SK-MEL-5 (cell line): ENCODE measurements around the gene VASP. TPM values are rescaled to one million over a fixed set of nuclear protein-coding genes. Genes with fewer than 3 reads are reported as not detected.

Source experiments
- DNase-seq: peaks from one replicate; pipeline ENCODE4 v3.0.0-alpha.2; 2016; ENCODE audit warnings: low read depth, low spot score
- in situ Hi-C: cut with HindIII; loops from 2 replicates; pipeline ENCODE4 v1.10.0; 2016; ENCODE audit warnings: low sequenced_read_pairs, high pct_unique_total_duplicates, low pct_unique_long_range_greater_than_20kb
- total RNA-seq: library from RNA; depleted of rRNA; stranded (reverse); fragments of >200 nt; shearing (Covaris generic); gene quantifications from 2 replicates; pipeline ENCODE4 v1.2.3, GENCODE V29; 2014

The VASP gene
- total RNA-seq, 1 experiment from 2014 or later: 44.1 TPM

DNA sequence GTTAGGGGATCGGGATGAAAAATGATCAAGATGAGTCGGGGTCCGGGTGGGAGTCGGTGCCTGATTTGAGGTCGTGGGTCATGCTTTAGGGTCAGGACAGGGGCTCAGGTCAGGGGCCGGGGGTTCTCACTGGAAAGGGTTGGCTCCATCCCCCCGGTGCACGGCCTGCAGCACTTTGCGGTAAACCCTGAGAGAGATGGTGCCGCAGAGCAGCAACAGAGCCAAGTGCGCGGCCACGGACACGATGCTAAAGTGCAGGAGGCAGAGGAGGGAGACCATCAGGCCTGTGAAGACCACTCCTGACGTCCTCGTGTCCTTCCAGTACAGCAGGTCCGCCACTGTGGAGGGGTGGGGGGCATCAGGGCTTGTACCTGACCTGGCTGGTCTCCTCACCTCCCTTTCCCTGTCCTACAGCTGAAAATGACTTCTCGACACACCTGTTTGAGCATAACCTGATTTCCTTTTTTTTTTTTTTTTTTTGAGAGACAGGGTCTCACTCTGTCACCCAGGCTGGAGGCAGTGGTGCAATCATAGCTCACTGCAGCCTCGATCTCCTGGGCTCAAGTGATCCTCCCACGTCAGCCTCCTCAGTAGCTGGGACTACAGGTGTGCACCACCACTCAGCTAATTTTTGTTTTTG lies 17.9 kb upstream of the VASP start:
- in situ Hi-C loops: no loop called here
- no peak for DNase-seq

DNA sequence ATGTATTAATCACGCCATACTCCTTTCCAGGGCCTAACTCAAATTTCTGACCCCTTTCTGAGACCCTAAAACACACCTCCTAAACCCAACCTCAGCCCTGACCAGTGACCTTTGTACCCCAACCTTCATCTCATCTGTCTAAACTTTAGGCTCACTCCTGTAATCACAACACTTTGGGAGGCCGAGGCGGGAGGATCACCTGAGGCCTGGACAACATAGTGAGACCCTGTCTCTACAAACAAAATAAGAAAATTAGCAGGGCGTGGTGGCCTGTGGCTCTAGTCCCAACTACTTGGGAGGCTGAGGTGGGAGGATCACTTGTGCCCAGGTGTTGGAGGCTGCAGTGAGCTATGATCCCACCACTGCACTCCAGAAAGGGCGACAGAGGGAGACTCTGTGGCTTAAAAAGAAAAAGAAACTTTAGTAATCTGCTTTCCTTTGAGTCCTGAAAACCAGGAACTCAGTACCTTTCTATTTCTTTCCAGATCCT lies 15.1 kb upstream of the VASP start:
- in situ Hi-C loops: no loop called here
- no peak for DNase-seq

DNA sequence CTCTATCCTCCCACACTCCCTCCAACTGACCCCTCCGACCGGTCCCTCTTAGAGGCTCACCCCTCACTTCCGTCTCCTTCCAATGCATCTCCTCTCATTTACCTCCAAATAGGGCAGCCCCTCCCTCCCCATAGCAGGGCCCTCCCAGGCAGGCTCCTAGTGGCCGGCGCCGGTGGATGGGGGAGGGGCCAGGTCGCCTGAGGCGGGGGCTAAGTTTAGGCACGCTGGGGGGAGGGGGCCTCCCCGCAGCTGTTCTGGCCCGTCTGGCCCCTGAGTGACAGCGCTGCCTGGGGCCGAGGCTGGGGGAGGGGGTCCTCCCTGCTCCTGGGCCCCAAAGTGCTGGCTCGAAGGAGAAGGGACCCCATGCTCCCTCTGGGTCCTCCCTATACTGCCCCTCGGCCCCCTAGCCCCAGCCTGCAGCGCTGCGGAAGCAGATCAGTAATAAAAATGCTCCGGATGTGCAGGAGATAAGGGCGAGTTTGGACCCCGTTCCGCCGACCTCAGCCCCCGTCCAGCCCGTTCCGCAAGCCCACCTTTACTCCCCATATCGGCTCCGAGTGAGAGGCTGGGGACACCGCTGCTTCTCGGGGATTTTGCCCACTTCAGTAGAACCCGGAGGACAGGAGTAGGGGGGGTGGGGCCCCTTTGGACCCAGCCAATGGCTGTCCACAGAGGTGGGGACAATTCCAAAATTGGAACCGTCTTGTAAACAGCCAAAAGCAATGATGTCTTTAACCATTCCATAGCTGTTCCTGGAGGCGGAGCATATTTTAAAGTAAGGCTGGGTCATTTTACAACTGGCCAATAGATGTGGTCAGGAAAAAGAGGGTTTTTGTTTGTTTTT lies 14.4 kb upstream of the VASP start:
- in situ Hi-C loops: no loop called here

DNA sequence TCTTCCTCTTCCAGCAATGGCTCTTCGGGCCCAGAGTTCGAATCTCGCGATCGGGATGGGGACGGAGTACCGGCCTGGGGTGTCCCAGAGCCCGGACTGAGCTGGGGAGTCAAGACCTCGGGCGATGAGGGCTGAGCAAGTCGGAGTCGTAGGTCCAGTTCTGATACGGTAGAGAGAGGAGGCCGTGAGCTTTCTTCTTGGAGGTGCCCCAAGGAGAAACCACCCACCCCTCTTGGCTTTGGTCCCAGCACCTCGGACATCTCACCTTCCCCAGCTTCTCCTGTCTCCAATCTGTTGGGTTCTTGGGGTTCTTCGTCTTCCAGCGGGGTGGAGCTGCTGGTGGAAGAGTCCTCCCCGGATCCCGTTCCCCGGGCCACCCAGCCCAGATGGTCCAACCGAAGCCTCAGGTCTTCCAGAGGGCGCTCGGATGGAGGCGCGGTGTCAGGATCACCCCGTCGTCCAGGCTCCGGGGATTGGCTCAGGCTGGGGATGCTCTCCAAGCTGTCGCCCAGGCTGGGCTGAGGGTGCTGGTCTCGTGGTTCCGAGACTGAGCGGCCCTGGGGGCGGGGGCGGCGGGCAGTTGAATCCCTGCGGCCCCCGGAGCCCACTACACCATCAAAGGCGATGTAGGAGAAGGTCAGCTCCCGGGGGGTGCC lies 12.9 kb upstream of the VASP start:
- no peak for DNase-seq
- in situ Hi-C loops: no loop called here

More for the DNA sequence above, 14.4 kb upstream of the VASP start:
- DNase-seq: peak; percentile 70

DNA sequence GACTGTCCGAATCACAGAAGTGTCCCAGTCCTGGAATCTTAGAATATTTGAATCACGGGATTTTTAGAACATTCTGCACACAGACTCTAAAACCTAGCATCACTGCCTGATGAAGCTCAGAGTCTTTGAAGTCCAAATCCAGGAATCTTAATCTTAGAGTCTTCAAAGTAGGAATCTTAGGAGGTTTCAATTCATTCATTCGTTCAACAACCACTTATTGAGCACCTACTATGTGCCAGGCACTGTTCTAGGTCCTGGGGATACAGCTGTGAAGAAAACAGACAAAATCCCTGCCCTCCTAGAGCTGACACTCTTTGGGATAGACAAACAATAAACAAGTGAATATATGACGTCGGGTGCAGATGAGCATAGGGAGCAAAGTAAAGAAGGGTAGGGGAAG lies 12.1 kb upstream of the VASP start:
- in situ Hi-C loops: no loop called here
- DNase-seq: no peak

DNA sequence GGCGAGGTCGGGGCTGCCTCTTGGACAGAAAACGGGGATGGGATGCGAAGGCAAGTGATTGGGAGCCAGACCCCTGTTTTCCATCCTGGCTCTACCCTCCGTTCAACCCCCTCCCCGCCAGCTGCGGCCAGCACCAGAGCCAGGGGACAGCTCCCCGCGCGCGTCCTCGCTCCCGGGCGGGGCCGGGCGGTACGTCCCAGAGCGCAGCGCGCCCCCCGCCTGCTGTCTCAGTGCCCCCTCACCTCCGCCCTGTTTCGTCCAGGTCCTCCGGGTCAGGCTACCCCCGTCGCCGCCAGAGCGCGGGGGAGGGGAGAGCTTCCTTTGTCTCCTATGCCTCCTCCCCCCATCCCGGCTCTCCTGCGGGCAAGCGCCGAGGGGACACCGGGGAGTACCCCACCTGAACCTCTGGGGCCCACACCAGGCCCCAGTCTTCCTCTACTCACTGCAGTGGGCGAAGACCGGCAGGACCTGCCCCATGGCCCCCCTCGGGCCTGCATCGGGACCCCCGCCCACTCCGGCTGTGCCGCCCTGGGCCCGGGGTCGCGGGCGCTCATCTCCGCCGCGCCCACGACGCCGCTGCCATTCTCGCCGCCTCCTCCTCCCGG lies 10.8 kb upstream of the VASP start:
- in situ Hi-C loops: no loop called here
- no peak for DNase-seq

DNA sequence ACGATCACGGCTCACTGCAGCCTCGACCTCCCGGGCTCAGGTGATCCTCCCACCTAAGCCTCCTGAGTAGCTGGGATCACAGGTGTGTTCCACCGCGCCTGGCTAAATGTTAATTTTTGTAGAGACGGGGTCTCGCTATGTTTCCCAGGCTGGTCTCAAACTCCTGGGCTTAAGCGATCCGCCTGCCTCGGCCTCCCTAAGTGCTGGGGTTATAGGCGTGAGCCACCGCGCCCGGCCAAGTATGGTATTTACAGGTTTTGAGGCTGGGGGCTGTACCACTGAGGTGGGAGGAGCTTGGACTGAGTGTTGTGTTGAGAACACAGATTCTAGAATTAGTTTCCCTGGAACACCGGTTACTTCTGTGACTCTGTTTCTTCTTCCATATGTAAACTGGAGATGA lies 9.5 kb upstream of the VASP start:
- no peak for DNase-seq
- in situ Hi-C loops: no loop called here

DNA sequence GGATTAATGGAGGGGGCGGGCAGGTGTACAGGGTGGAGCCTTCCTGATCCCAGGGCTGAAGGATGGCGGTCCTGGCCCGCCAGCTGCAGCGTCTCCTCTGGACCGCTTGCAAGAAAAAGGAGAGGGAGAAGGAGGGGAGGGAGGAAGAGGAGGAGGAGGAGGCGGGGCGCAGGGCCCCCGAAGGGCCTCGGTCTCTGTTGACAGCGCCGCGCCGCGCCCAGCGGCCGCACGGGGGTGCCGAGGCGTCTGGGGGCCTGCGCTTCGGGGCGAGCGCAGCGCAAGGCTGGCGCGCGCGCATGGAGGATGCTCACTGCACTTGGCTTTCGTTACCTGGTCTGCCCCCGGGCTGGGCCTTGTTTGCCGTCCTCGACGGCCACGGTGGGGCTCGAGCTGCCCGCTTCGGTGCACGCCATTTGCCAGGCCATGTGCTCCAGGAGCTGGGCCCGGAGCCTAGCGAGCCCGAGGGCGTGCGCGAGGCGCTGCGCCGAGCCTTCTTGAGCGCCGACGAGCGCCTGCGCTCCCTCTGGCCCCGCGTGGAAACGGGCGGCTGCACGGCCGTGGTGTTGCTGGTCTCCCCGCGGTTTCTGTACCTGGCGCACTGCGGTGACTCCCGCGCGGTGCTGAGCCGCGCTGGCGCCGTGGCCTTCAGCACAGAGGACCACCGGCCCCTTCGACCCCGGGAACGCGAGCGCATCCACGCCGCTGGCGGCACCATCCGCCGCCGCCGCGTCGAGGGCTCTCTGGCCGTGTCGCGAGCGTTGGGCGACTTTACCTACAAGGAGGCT lies 8.7 kb upstream of the VASP start, which contains the start of gene PPM1N:
Gene PPM1N (plus strand): TSS at position 33 of the 785 bp plus-strand sequence. CDS start 30 bp downstream, at position 63.
- no peak for DNase-seq
- in situ Hi-C loops: no loop called here

DNA sequence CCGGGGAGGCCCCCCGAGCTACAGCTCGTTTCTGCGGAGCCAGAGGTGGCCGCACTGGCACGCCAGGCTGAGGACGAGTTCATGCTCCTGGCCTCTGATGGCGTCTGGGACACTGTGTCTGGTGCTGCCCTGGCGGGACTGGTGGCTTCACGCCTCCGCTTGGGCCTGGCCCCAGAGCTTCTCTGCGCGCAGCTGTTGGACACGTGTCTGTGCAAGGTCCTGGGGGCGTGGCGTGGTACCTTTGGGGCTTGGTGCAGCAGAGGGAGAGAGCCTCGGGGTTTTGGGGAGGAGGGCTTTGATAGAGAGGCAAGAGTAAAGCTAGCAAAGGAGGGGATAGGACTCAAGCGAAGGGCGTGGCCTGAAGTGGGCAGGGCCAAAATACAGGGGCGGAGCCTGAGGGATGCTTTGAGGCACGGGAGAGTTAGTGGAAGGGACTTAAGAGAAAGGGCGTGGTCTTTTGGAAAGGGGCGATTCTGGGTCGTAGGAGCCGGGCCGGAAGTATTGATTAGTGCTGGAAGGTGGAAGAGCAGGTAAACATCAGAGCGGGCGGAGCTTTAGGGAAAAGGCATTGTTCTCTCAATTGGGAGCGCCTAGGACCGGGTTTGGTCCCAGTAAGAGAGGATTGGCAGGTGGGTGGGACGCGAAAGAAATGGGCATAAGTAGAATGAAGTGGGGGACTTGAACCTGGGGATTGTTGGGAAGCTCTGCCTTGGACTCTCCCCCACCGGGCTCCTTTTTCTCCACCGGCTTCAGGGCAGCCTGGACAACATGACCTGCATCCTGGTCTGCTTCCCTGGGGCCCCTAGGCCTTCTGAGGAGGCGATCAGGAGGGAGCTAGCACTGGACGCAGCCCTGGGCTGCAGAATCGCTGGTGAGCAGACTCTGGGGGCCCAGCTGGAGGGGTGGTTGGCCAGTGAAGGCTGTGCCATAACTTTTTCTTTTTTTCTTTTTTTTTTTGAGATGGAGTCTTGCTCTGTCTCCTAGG lies 7.8 kb upstream of the VASP start:
- in situ Hi-C loops: no loop called here
- peak; percentile 23 for DNase-seq

DNA sequence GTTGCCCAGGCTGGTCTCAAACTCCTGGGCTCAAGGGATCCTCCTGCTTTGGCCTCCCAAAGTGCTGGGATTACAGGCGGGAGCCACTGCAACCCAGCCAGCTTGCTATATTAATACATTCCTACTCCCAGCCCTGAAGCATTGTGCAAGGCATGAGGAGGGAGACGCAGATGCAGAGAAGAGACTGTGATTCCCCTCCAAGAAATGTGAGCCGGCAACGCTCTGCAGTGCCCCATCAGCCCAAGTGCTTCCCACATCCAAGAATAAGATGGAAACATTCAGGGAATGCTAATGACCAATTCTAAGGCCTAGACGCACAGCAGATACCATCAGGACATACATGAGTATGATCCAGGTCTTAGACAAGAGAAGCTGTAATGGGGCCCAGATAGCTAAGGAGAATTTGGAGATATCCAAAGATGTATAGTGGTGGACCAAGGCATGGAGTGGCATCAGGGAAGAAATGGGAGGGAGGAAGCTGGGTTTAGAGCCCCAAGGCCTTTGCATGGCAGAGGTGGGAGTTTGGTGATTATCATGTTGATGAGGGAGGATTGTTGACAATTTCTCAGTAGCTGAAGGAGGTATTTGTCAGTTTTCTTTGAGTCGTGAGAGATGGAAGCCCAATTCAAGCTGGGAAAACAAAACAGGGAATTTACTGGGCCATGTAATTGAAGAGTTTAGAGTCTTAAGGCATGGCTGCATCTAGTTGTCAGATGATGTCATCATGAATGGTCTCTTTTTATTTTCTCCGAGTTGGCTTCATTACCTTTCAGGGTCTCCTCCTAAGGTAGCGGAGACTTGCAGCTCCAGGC lies 6.2 kb upstream of the VASP start:
- DNase-seq: no peak
- in situ Hi-C loops: no loop called here

DNA sequence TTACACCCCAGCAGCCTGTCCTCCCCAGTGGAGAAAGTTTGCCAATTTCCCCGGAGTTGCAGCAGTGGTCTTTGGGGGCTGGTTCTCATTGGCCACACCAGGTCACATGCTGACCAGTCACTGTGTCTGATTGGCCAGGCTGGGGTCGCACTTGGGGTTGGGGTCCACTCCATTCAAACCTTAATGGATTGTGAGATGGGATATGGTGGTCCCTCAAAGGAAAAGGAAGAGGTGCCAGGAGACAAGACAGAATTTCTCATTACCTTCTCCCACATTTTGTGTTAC lies 5.6 kb upstream of the VASP start:
- no peak for DNase-seq
- in situ Hi-C loops: no loop called here

DNA sequence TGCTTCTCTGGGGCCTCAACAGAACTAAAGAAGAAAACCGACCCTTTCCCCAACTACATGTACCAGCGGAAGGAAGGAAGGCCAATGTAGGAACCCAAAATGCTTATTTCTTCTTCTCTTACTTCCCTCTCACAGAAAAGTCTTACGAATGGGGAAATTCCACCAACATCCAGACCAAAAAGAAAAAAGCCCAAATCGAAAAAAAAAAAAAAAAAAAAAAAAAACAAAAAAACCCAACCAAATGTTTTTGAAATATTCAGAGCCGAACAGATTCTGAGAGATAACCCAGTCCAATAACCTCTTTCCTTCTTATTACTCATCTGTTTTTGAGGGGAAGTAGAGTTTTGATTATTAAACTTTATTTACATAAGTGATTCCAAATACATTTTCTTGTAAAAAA lies 5.2 kb upstream of the VASP start:
- no peak for DNase-seq
- in situ Hi-C loops: no loop called here

DNA sequence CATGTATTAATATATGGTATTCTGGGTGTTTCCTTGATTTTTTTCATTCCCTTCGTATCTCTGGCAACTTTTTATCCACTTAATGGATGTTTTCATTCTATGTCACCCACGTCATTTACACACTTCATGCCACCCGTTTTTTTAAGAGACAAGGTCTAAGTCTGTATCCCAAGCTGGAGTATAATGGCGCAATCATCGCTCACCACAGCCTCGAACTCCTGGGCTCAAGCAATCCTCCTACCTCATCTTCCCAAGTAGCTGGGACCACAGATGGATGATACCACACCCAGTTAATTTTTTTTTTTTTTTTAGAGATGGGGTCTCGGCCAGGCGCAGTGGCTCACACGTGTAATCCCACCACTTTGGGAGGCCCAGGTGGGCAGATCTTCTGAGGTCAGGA lies 3.4 kb upstream of the VASP start:
- in situ Hi-C loops: no loop called here

DNA sequence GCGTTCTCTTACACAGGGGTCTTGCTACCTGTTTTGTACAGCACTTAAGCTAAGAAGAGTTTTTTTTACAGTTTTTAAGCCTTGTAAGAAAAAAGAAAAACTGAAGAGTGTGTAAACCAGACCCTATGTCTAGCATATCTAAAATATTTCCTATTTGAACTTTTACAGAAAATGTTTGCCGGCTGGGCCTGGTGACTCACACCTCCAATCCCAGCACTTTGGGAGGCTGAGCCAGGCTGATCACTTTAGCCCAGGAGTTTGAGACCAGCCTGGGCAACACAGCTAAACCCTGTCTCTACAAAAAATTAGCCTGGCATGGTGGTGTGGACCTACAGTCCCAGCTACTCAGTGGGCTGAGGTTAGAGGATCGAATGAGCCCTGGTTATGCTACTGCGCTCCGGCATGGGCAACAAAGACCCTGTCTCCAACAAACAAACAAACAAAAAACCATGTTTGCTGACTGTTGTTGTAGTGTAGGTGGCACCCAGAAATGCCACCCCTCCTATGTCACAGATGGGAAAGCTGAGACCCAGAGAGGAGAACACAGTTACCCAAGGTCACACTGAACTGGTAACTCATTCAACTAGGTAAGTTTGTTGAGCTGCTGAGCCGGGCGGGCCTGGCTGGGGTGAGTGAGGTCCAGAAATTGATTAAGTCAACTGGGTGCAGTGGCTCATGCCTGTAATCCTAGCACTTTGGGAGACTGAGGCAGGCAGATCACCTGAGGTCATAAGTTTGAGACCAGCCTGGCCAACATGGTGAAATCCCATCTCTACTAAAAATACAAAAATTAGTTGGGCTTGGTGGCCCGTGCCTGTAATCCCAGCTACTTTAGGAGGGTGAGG lies 1.9 kb upstream of the VASP start:
- DNase-seq: no peak
- in situ Hi-C loops: no loop called here

More for the DNA sequence above, 3.4 kb upstream of the VASP start:
- no peak for DNase-seq

DNA sequence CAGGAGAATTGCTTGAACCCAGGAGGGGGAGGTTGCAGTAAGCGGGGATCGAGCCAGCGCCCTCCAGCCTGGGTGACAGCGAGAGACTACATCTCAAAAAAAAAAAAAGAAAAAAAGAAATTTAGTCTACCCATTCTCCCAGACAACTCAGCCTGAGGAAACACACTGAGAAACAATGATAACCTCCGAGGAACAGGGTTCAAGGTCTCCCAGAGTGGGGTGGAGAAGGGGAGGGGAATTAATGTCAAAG lies 1.4 kb upstream of the VASP start:
- no peak for DNase-seq
- in situ Hi-C loops: no loop called here
